A673 (cell line): Measurements from ENCODE around the gene RFX5. TPM values are rescaled to one million over a fixed set of nuclear protein-coding genes. Genes with fewer than 3 reads are reported as not detected.
A peak's percentile ranks its signal among the peaks of the same experiment; 100 is the strongest.

Experiments used
- BruUV-seq: library from RNA; stranded (reverse); fragments of 400-500 nt; replicated peaks from 2 replicates; lab custom pipeline; 2021; lab: Mats Ljungman, UMichigan
- CTCF ChIA-PET: fragments of 300-600 bp; sonication (Branson Sonifier 250); formaldehyde crosslinking; loops from one replicate; lab custom pipeline; 2022; ENCODE audit warnings: antibody characterized with exemption; lab: Charles Lee
- POLR2A ChIA-PET: fragments of 300-600 bp; sonication (Branson Sonifier 250); formaldehyde crosslinking; loops from one replicate; lab custom pipeline; 2022; ENCODE audit warnings: antibody characterized with exemption; ENCODE audit not compliant: low non-redundant PET; lab: Charles Lee
- DNase-seq: peaks from one replicate; pipeline ENCODE4 v3.0.0-alpha.2; 2015; ENCODE audit warnings: low spot score
- H3K27ac ChIP-seq: fragments of 200-600 bp; sonication (generic); 2 replicates; pipeline ENCODE4 v1.5.1; 2016; ENCODE audit warnings: mixed run types, low read depth, mild to moderate bottlenecking, mixed read lengths, antibody characterized with exemption, low read length; ENCODE audit not compliant: poor library complexity, severe bottlenecking
- H3K27me3 ChIP-seq: fragments of 200-600 bp; sonication (generic); replicated peaks from 2 replicates; pipeline ENCODE4 v1.6.1; 2017; ENCODE audit warnings: mixed run types, low read depth, mild to moderate bottlenecking, mixed read lengths, antibody characterized with exemption, low read length; ENCODE audit not compliant: insufficient read depth, poor library complexity
- H3K36me3 ChIP-seq: fragments of 200-600 bp; sonication (generic); 2 replicates; pipeline ENCODE4 v1.6.1; 2016; ENCODE audit warnings: mixed run types, mild to moderate bottlenecking, mixed read lengths, antibody characterized with exemption, low read length; ENCODE audit not compliant: insufficient read depth, poor library complexity, severe bottlenecking
- H3K4me1 ChIP-seq: fragments of 200-600 bp; sonication (generic); 2 replicates; pipeline ENCODE4 v1.6.1; 2017; ENCODE audit warnings: mixed run types, mild to moderate bottlenecking, mixed read lengths, antibody characterized with exemption, low read length; ENCODE audit not compliant: insufficient read depth, poor library complexity, severe bottlenecking
- H3K4me3 ChIP-seq: fragments of 200-600 bp; sonication (generic); 2 replicates; pipeline ENCODE4 v1.5.1; 2016; ENCODE audit warnings: low read depth, mixed run types, mild to moderate bottlenecking, mixed read lengths, low read length; ENCODE audit not compliant: poor library complexity, severe bottlenecking
- H3K9me3 ChIP-seq: fragments of 200-600 bp; sonication (generic); 2 replicates; pipeline ENCODE4 v1.6.1; 2016; ENCODE audit warnings: mixed run types, low read depth, mild to moderate bottlenecking, mixed read lengths, antibody characterized with exemption, low read length; ENCODE audit not compliant: poor library complexity, severe bottlenecking
- CTCF ChIP-seq: fragments of 300-800, 200-600 bp; sonication (generic); conservative IDR thresholded peaks from 2 replicates; pipeline ENCODE4 v1.5.1; 2017; ENCODE audit warnings: low read depth, mild to moderate bottlenecking, antibody characterized with exemption, low read length, moderate library complexity, mixed read lengths
- EZH2 ChIP-seq: fragments of 200-600 bp; sonication (generic); IDR thresholded peaks from 2 replicates; pipeline ENCODE4 v1.6.1; 2017; ENCODE audit warnings: borderline replicate concordance, low read depth, mild to moderate bottlenecking, mixed read lengths, antibody characterized with exemption, low read length; ENCODE audit not compliant: poor library complexity, severe bottlenecking
- intact Hi-C: fragments of 100-400 bp; cut with micrococcal nuclease; formaldehyde crosslinking; loops from one replicate; pipeline ENCODE4 v1.10.0; 2022; ENCODE audit not compliant: unreplicated experiment
- total RNA-seq: library from RNA; stranded (reverse); gene quantifications from 2 replicates; pipeline ENCODE4 v1.2.3, GENCODE V29; 2021

Gene RFX5
- total RNA-seq, 1 experiment from 2014 or later, result 49.0 TPM

GRCh38 chr1:151313501-151313900 is 33.6 kb downstream of the RFX5 start:
- Histone ChIP-seq H3K27me3 (no peaks in the 10 kb centered on the region), H3K4me1 (no peaks in the 10 kb centered on the region), H3K4me3 (no peak overlapping the region), H3K27ac (no peak overlapping the region), H3K9me3 (no peaks in the 10 kb centered on the region), H3K36me3 (peaks cover 35% of the 10 kb centered on the region)
- POLR2A ChIA-PET, result no interaction called here
- intact Hi-C loops, result no loop called here
- CTCF ChIA-PET, result no interaction called here
- no TSS peak for BruUV-seq
- TF ChIP-seq CTCF, result no peak
- no peak for TF ChIP-seq EZH2
- DNase-seq, result no peak

- intact Hi-C loops, result no loop called here
- TF ChIP-seq CTCF, result no peak
- TF ChIP-seq EZH2, result no peak
- Histone ChIP-seq H3K36me3 (peaks cover 36% of the 10 kb centered on the region), H3K27me3 (no peaks in the 10 kb centered on the region), H3K27ac (no peak overlapping the region), H3K4me3 (no peak overlapping the region), H3K4me1 (no peaks in the 10 kb centered on the region), H3K9me3 (no peaks in the 10 kb centered on the region)
- no peak for DNase-seq
- CTCF ChIA-PET, result no interaction called here
- POLR2A ChIA-PET, result no interaction called here
- no TSS peak for BruUV-seq
Observed at GRCh38 chr1:151312826-151313225, 34.2 kb downstream of the RFX5 start.

- no peak for DNase-seq
- Histone ChIP-seq H3K36me3 (peaks cover 36% of the 10 kb centered on the region), H3K4me1 (no peaks in the 10 kb centered on the region), H3K27me3 (no peaks in the 10 kb centered on the region), H3K9me3 (no peaks in the 10 kb centered on the region), H3K4me3 (no peak overlapping the region), H3K27ac (peak overlapping the region; percentile 60)
- TF ChIP-seq CTCF (no peak), EZH2 (no peak)
- intact Hi-C loops, result no loop called here
- POLR2A ChIA-PET, result no interaction called here
- CTCF ChIA-PET, result interaction anchor here (1.6 to 1.7 kb wide), 2 partner anchors 12 to 61 kb away, joined by 4 read pairs; no protein-coding TSS in a partner anchor
- no TSS peak for BruUV-seq
Observed at GRCh38 chr1:151312411-151312810, 34.6 kb downstream of the RFX5 start.
